Loucy (cell line): ENCODE measurements around the gene RNF224.

Experiments used
- CTCF ChIP-seq: fragments of 200-600 bp; sonication (generic); conservative IDR thresholded peaks from 2 replicates; pipeline ENCODE4 v1.5.1; 2014; ENCODE audit warnings: mild to moderate bottlenecking, antibody characterized with exemption, low read length
- EZH2phosphoT487 ChIP-seq: fragments of 200-600 bp; IDR thresholded peaks from 2 replicates; pipeline ENCODE4 v1.6.1; 2018; ENCODE audit warnings: antibody characterized with exemption, mild to moderate bottlenecking, moderate library complexity, borderline replicate concordance

GRCh38 chr9:137186385-137186784 lies 40.9 kb upstream of the RNF224 start:
- no peak for TF ChIP-seq CTCF
- no peak for TF ChIP-seq EZH2phosphoT487
